Measurements from ENCODE around the gene CCDC183.

- TF ChIP-seq POLR2A (IDR thresholded peaks at IDR 0.05) (no peak), CTCF (IDR thresholded peaks at IDR 0.05) (no peak), POLR2AphosphoS5 (IDR thresholded peaks at IDR 0.05) (no peak)
These were observed 42.6 kb upstream of the CCDC183 start for GRCh38 chr9:136753371-136754058.
